ENCODE measurements around the gene PTPRJ.
"Not testable (repeated sequence)": the region's sequence is repeated elsewhere in the genome, so short reads cannot be mapped to it uniquely, and the experiment has no call there.

The PTPRJ gene

GRCh38 chr11:48123934-48124755, 143.8 kb downstream of the PTPRJ start:
- DNase-seq: no peak

GRCh38 chr11:48124880-48125279, 144.5 kb downstream of the PTPRJ start:
- no peak for DNase-seq

GRCh38 chr11:48125866-48126265, 145.5 kb downstream of the PTPRJ start:
- DNase-seq: no peak

GRCh38 chr11:48127521-48128183, 147.3 kb downstream of the PTPRJ start:
- no peak for DNase-seq

GRCh38 chr11:48129697-48130395, 149.5 kb downstream of the PTPRJ start:
- no peak for DNase-seq

GRCh38 chr11:48134221-48134922, 154.0 kb downstream of the PTPRJ start:
- DNase-seq: no peak

- no peak for DNase-seq
Observed at GRCh38 chr11:48138222-48138621, 157.9 kb downstream of the PTPRJ start.

- DNase-seq: not testable (repeated sequence)
Observed at GRCh38 chr11:48139896-48140295, 159.5 kb downstream of the PTPRJ start.

- no peak for DNase-seq
Observed at GRCh38 chr11:48141475-48142122, 161.2 kb downstream of the PTPRJ start.

- no peak for DNase-seq
Observed at GRCh38 chr11:48142889-48143288, 162.5 kb downstream of the PTPRJ start.

- no peak for DNase-seq
Observed at GRCh38 chr11:48148749-48149148, 168.4 kb downstream of the PTPRJ start.

- DNase-seq: no peak
Observed at GRCh38 chr11:48150213-48150612, 169.9 kb downstream of the PTPRJ start.

GRCh38 chr11:48154151-48154550, 173.8 kb downstream of the PTPRJ start:
- no peak for DNase-seq

GRCh38 chr11:48161951-48162884, 181.9 kb downstream of the PTPRJ start:
- no peak for DNase-seq

- DNase-seq: no peak
Observed at GRCh38 chr11:48162885-48163268, 182.5 kb downstream of the PTPRJ start.

- DNase-seq: no peak
Observed at GRCh38 chr11:48163360-48164100, 183.2 kb downstream of the PTPRJ start.

- no peak for DNase-seq
Observed at GRCh38 chr11:48164836-48165235, 184.5 kb downstream of the PTPRJ start.

- DNase-seq: no peak
Observed at GRCh38 chr11:48165426-48165825, 185.1 kb downstream of the PTPRJ start.

- no peak for DNase-seq
Observed at GRCh38 chr11:48167380-48167779, 187.0 kb downstream of the PTPRJ start.

- DNase-seq: no peak
Observed at GRCh38 chr11:48168815-48169214, 188.5 kb downstream of the PTPRJ start.

GRCh38 chr11:48169259-48169658, 188.9 kb downstream of the PTPRJ start:
- DNase-seq: no peak

All from hippocampal formation (tissue), 2 donors.